HEK293 (cell line): ENCODE results near the gene CNST.

Experiments used
- GLI2 ChIP-seq: fragments of 450-650 bp; formaldehyde crosslinking; IDR thresholded peaks from 2 replicates; pipeline ENCODE4; 2017; ENCODE audit warnings: missing biosample characterization, missing genetic modification characterization, low read depth, borderline replicate concordance
- HOXA7 ChIP-seq: sonication (generic); formaldehyde crosslinking; IDR thresholded peaks from 2 replicates; pipeline ENCODE4 v1.8.1; 2022; ENCODE audit warnings: missing genetic modification reagents, borderline replicate concordance
- HOXC10 ChIP-seq: sonication (generic); formaldehyde crosslinking; IDR thresholded peaks from 2 replicates; pipeline ENCODE4 v1.8.1; 2023; ENCODE audit warnings: mild to moderate bottlenecking, missing genetic modification reagents
- TRIM28 ChIP-seq: IDR thresholded peaks from 2 replicates; pipeline ENCODE4 v1.6.1; 2011; ENCODE audit warnings: low read length, control low read depth, borderline replicate concordance
- WT1 ChIP-seq: fragments of 450-650 bp; formaldehyde crosslinking; IDR thresholded peaks from 2 replicates; pipeline ENCODE4 v1.5.1; 2016; ENCODE audit warnings: missing biosample characterization, missing genetic modification characterization
- YY1 ChIP-seq: fragments of 450-650 bp; formaldehyde crosslinking; IDR thresholded peaks from 2 replicates; pipeline ENCODE4 v1.5.1; 2018; ENCODE audit warnings: missing biosample characterization, missing genetic modification characterization
- YY2 ChIP-seq: fragments of 450-650 bp; formaldehyde crosslinking; IDR thresholded peaks from 2 replicates; pipeline ENCODE4 v1.5.1; 2016; ENCODE audit warnings: missing biosample characterization, missing genetic modification characterization
- ZNF843 ChIP-seq: fragments of 450-650 bp; formaldehyde crosslinking; IDR thresholded peaks from 2 replicates; pipeline ENCODE4 v1.5.1; 2016; ENCODE audit warnings: missing biosample characterization, missing genetic modification characterization
- TF ChIP-seq, protein P1 (sequence below): fragments of 450-650 bp; formaldehyde crosslinking; IDR thresholded peaks from 2 replicates; pipeline ENCODE4 v1.5.1; 2017; ENCODE audit warnings: missing biosample characterization, missing genetic modification characterization
- TF ChIP-seq, protein P2 (sequence below): fragments of 450-650 bp; formaldehyde crosslinking; IDR thresholded peaks from 2 replicates; pipeline ENCODE4 v1.5.1; 2016; ENCODE audit warnings: missing biosample characterization, missing genetic modification characterization
- TF ChIP-seq, protein P3 (sequence below): fragments of 450-650 bp; formaldehyde crosslinking; IDR thresholded peaks from 2 replicates; pipeline ENCODE4 v1.5.1; 2017; ENCODE audit warnings: missing biosample characterization, missing genetic modification characterization
- TF ChIP-seq, protein P4 (sequence below): IDR thresholded peaks from 2 replicates; pipeline ENCODE4 v1.6.1; 2011; ENCODE audit warnings: mild to moderate bottlenecking, low read depth, low read length, borderline replicate concordance
- TF ChIP-seq, protein P5 (sequence below): fragments of 450-650 bp; formaldehyde crosslinking; IDR thresholded peaks from 2 replicates; pipeline ENCODE4 v1.5.1; 2016; ENCODE audit warnings: missing biosample characterization, missing genetic modification characterization

DNA sequence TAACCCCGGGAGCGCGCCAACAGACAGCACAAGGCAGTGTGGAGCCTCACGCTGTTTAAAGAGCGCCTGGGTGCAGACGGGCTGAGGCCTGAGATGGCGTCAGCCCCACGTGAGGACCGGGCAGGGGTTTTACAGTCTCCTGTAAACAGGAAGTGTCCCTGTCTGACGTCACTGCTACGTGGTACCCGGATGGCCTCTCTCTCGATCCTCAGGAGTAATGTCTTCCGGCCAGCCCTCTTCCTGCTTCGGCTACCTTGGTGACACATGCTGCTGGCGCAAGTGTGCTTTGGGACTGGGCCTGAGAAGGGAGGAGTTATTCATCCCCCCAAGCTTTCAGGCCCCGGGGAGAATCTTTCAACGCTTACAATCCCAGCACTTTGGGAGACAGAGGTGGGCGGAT, 41.2 kb downstream of the CNST start:
- TF ChIP-seq YY2 (tag by site-specific recombination) (no peak), HOXC10 (CRISPR knock-in tag) (no peak), WT1 (no peak), TRIM28 (no peak), GLI2 (no peak), YY1 (tag by site-specific recombination) (no peak), HOXA7 (no peak), ZNF843 (tag by site-specific recombination) (no peak)
- TF ChIP-seq, protein P1, sequence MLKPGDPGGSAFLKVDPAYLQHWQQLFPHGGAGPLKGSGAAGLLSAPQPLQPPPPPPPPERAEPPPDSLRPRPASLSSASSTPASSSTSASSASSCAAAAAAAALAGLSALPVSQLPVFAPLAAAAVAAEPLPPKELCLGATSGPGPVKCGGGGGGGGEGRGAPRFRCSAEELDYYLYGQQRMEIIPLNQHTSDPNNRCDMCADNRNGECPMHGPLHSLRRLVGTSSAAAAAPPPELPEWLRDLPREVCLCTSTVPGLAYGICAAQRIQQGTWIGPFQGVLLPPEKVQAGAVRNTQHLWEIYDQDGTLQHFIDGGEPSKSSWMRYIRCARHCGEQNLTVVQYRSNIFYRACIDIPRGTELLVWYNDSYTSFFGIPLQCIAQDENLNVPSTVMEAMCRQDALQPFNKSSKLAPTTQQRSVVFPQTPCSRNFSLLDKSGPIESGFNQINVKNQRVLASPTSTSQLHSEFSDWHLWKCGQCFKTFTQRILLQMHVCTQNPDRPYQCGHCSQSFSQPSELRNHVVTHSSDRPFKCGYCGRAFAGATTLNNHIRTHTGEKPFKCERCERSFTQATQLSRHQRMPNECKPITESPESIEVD = no peak
- TF ChIP-seq, protein P2, sequence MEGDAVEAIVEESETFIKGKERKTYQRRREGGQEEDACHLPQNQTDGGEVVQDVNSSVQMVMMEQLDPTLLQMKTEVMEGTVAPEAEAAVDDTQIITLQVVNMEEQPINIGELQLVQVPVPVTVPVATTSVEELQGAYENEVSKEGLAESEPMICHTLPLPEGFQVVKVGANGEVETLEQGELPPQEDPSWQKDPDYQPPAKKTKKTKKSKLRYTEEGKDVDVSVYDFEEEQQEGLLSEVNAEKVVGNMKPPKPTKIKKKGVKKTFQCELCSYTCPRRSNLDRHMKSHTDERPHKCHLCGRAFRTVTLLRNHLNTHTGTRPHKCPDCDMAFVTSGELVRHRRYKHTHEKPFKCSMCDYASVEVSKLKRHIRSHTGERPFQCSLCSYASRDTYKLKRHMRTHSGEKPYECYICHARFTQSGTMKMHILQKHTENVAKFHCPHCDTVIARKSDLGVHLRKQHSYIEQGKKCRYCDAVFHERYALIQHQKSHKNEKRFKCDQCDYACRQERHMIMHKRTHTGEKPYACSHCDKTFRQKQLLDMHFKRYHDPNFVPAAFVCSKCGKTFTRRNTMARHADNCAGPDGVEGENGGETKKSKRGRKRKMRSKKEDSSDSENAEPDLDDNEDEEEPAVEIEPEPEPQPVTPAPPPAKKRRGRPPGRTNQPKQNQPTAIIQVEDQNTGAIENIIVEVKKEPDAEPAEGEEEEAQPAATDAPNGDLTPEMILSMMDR = no peak
- TF ChIP-seq, protein P3, sequence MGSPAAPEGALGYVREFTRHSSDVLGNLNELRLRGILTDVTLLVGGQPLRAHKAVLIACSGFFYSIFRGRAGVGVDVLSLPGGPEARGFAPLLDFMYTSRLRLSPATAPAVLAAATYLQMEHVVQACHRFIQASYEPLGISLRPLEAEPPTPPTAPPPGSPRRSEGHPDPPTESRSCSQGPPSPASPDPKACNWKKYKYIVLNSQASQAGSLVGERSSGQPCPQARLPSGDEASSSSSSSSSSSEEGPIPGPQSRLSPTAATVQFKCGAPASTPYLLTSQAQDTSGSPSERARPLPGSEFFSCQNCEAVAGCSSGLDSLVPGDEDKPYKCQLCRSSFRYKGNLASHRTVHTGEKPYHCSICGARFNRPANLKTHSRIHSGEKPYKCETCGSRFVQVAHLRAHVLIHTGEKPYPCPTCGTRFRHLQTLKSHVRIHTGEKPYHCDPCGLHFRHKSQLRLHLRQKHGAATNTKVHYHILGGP (tag by site-specific recombination) = no peak
- TF ChIP-seq, protein P4, sequence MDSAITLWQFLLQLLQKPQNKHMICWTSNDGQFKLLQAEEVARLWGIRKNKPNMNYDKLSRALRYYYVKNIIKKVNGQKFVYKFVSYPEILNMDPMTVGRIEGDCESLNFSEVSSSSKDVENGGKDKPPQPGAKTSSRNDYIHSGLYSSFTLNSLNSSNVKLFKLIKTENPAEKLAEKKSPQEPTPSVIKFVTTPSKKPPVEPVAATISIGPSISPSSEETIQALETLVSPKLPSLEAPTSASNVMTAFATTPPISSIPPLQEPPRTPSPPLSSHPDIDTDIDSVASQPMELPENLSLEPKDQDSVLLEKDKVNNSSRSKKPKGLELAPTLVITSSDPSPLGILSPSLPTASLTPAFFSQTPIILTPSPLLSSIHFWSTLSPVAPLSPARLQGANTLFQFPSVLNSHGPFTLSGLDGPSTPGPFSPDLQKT = no peak
- TF ChIP-seq, protein P5, sequence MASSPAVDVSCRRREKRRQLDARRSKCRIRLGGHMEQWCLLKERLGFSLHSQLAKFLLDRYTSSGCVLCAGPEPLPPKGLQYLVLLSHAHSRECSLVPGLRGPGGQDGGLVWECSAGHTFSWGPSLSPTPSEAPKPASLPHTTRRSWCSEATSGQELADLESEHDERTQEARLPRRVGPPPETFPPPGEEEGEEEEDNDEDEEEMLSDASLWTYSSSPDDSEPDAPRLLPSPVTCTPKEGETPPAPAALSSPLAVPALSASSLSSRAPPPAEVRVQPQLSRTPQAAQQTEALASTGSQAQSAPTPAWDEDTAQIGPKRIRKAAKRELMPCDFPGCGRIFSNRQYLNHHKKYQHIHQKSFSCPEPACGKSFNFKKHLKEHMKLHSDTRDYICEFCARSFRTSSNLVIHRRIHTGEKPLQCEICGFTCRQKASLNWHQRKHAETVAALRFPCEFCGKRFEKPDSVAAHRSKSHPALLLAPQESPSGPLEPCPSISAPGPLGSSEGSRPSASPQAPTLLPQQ (tag by site-specific recombination) = no peak
